ENCODE results near the gene KLHL34.

The KLHL34 gene

GRCh38 chrX:21659320-21659719 lies 1.2 kb upstream of the KLHL34 start:
- H3K27me3 Mint-ChIP-seq (ENCODE audit: low read depth) = no peaks in the 10 kb centered on the region
- H3K36me3 Mint-ChIP-seq (ENCODE audit: low read depth) = peaks cover 4% of the 10 kb centered on the region
- peaks cover 34% of the 10 kb centered on the region for H3K4me1 Mint-ChIP-seq
- no peak for TF ChIP-seq CTCF (IDR thresholded peaks at IDR 0.05; ENCODE audit: unreplicated experiment in 3 of 3)
- no peak overlapping the region for H3K4me3 Mint-ChIP-seq
- H3K9me3 Mint-ChIP-seq = peaks cover 4% of the 10 kb centered on the region
- H3K27ac Mint-ChIP-seq = peak overlapping the region in 1 of 3 experiments; percentile 67

- peaks cover 39% of the 10 kb centered on the region for H3K4me1 Mint-ChIP-seq
These were observed 616 bp upstream of the KLHL34 start for GRCh38 chrX:21658746-21659145.

GRCh38 chrX:21657318-21658151 lies 595 bp downstream of the KLHL34 start:
- Mint-ChIP-seq H3K27ac (no peak overlapping the region), H3K9me3 (peaks cover 4% of the 10 kb centered on the region), H3K36me3 (ENCODE audit: low read depth) (peaks cover 4% of the 10 kb centered on the region), H3K4me3 (no peak overlapping the region), H3K27me3 (ENCODE audit: low read depth) (no peaks in the 10 kb centered on the region), H3K4me1 (peaks cover 36% of the 10 kb centered on the region)
- no peak for TF ChIP-seq CTCF (IDR thresholded peaks at IDR 0.05; ENCODE audit: unreplicated experiment in 3 of 3)

More at GRCh38 chrX:21658746-21659145, 616 bp upstream of the KLHL34 start:
- peak overlapping the region in 1 of 3 experiments; percentile 67 for H3K27ac Mint-ChIP-seq
- TF ChIP-seq CTCF (IDR thresholded peaks at IDR 0.05; ENCODE audit: unreplicated experiment in 3 of 3) = no peak
- H3K36me3 Mint-ChIP-seq (ENCODE audit: low read depth) = peaks cover 4% of the 10 kb centered on the region
- peaks cover 4% of the 10 kb centered on the region for H3K9me3 Mint-ChIP-seq
- H3K27me3 Mint-ChIP-seq (ENCODE audit: low read depth) = no peaks in the 10 kb centered on the region
- H3K4me3 Mint-ChIP-seq = no peak overlapping the region

- H3K36me3 Mint-ChIP-seq (ENCODE audit: low read depth) = peaks cover 4% of the 10 kb centered on the region
- H3K9me3 Mint-ChIP-seq = peaks cover 4% of the 10 kb centered on the region
- no peak overlapping the region for H3K4me3 Mint-ChIP-seq
- H3K27ac Mint-ChIP-seq = no peak overlapping the region
- H3K27me3 Mint-ChIP-seq (ENCODE audit: low read depth) = no peaks in the 10 kb centered on the region
- TF ChIP-seq CTCF (IDR thresholded peaks at IDR 0.05; ENCODE audit: unreplicated experiment in 3 of 3) = no peak
- peaks cover 34% of the 10 kb centered on the region for H3K4me1 Mint-ChIP-seq
These were observed 1.4 kb downstream of the KLHL34 start for GRCh38 chrX:21656587-21657317.

- Mint-ChIP-seq H3K36me3 (ENCODE audit: low read depth) (peaks cover 4% of the 10 kb centered on the region), H3K27me3 (ENCODE audit: low read depth) (no peaks in the 10 kb centered on the region), H3K27ac (peak overlapping the region in 1 of 3 experiments; percentile 47), H3K4me1 (peaks cover 34% of the 10 kb centered on the region), H3K4me3 (no peak overlapping the region), H3K9me3 (peaks cover 4% of the 10 kb centered on the region)
- no peak for TF ChIP-seq CTCF (IDR thresholded peaks at IDR 0.05; ENCODE audit: unreplicated experiment in 3 of 3)
These were observed 2.1 kb downstream of the KLHL34 start for GRCh38 chrX:21655901-21656586.
